ENCODE results near the gene FBXW8.

DNA sequence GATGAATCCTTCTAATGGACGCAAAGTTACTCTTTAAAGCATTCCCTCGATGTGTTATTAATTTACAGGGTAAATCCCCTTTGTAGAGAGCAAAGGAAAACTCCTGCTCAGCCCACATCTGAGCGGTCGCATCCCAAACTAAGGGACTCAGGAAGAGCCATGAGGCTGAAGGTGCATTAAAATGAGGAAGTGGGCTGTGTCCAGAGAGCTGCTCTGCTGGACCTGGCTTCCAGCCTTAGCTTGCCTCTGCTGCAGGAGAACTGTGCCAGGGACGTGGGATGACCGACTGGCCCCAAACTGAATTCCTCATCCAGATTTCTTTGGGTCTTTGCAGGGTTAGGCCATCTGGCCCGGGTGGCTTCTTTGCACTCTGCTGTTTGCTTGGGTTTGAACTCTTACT, 88.3 kb downstream of the FBXW8 start:
- TF ChIP-seq, protein P1, sequence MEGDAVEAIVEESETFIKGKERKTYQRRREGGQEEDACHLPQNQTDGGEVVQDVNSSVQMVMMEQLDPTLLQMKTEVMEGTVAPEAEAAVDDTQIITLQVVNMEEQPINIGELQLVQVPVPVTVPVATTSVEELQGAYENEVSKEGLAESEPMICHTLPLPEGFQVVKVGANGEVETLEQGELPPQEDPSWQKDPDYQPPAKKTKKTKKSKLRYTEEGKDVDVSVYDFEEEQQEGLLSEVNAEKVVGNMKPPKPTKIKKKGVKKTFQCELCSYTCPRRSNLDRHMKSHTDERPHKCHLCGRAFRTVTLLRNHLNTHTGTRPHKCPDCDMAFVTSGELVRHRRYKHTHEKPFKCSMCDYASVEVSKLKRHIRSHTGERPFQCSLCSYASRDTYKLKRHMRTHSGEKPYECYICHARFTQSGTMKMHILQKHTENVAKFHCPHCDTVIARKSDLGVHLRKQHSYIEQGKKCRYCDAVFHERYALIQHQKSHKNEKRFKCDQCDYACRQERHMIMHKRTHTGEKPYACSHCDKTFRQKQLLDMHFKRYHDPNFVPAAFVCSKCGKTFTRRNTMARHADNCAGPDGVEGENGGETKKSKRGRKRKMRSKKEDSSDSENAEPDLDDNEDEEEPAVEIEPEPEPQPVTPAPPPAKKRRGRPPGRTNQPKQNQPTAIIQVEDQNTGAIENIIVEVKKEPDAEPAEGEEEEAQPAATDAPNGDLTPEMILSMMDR (IDR thresholded peaks at IDR 0.05): no peak
- TF ChIP-seq NR2C2 (CRISPR knock-in tag; IDR thresholded peaks at IDR 0.05) (no peak), CREM (CRISPR knock-in tag; IDR thresholded peaks at IDR 0.05) (no peak), NR3C1 (CRISPR knock-in tag; conservative IDR thresholded peaks at IDR 0.05; ENCODE audit: low read depth) (no peak), SMAD3 (CRISPR knock-in tag; IDR thresholded peaks at IDR 0.05; ENCODE audit: borderline replicate concordance) (no peak)
- TF ChIP-seq, protein P2, sequence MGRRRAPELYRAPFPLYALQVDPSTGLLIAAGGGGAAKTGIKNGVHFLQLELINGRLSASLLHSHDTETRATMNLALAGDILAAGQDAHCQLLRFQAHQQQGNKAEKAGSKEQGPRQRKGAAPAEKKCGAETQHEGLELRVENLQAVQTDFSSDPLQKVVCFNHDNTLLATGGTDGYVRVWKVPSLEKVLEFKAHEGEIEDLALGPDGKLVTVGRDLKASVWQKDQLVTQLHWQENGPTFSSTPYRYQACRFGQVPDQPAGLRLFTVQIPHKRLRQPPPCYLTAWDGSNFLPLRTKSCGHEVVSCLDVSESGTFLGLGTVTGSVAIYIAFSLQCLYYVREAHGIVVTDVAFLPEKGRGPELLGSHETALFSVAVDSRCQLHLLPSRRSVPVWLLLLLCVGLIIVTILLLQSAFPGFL (CRISPR knock-in tag; IDR thresholded peaks at IDR 0.05; ENCODE audit: borderline replicate concordance): no peak

All from WTC11 (cell line).